Subcutaneous preadipocyte (primary cell): ENCODE results near the gene CD38. TPM values are rescaled to one million over a fixed set of nuclear protein-coding genes. Genes with fewer than 3 reads are reported as not detected.

Experiments
- total RNA-seq: library from RNA; depleted of rRNA; stranded (reverse); fragments of >200 nt; gene quantifications from 2 replicates; pipeline ENCODE4 v1.2.3, GENCODE V29; 2012

CD38 gene
- under 0.01 TPM in 1 of 2 replicates, not detected in the other for total RNA-seq

DNA sequence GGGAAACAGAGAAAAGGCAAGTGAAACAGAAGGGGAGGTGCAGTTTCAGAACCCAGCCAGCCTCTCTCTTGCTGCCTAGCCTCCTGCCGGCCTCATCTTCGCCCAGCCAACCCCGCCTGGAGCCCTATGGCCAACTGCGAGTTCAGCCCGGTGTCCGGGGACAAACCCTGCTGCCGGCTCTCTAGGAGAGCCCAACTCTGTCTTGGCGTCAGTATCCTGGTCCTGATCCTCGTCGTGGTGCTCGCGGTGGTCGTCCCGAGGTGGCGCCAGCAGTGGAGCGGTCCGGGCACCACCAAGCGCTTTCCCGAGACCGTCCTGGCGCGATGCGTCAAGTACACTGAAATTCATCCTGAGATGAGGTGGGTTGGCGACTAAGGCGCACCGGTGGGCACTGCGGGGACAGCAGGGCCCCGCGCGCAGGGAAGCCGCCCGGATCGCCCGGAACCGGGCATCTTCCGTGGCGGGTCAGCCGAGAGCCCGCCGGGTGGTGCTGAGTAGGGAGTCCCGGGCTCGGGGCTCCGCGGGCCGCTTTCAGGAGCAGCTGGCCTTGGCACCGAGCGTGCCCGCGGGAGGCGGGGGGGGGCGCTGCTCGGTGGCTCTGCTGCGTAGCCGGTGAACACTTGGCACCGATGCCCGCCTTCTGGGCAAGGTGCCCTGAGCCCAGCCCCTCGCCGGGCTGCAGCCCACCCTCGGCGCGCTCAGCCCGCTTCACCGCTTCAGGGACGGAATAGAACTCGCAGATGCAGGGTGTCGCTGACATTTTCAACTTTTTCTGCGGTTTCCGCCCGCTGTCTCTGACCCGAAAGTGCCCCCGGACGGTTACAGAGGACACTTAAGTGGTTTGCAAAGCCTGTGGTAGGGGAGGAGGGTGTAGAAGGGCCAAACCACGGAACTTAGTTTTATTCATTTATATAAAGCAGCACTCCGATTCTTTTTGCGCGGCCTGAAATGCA, at the start of gene CD38:
Gene CD38 (plus strand): TSS at position 40 of the 953 bp plus-strand sequence. CDS start 87 bp downstream, at position 127.

Other genes starting within 250 kb of the CD38 start
- gene FBXL5, start 123.0 kb upstream of the CD38 start, total RNA-seq = 58.4 and 67.4 TPM in 2 replicates
- gene FAM200B, start 96.5 kb upstream of the CD38 start, total RNA-seq = 11.3 and 13.6 TPM in 2 replicates
- gene BST1, start 75.3 kb upstream of the CD38 start, total RNA-seq = 5.3 and 5.9 TPM in 2 replicates
- under 0.01 TPM in 1 of 2 replicates, not detected in the other for gene FGFBP1, start 160.4 kb downstream of the CD38 start, total RNA-seq
- gene FGFBP2, start 184.8 kb downstream of the CD38 start, total RNA-seq = not detected in 2 replicates